NCI-H2227 (cell line): ENCODE results near the gene TBC1D3H.
"Not testable (repeated sequence)": the region's sequence is repeated elsewhere in the genome, so short reads cannot be mapped to it uniquely, and the experiment has no call there.

Experiments
- DNase-seq: peaks from one replicate; lab custom pipeline; 2025; ENCODE audit not compliant: unreplicated experiment; lab: John Stamatoyannopoulos, UW

The TBC1D3H gene

DNA sequence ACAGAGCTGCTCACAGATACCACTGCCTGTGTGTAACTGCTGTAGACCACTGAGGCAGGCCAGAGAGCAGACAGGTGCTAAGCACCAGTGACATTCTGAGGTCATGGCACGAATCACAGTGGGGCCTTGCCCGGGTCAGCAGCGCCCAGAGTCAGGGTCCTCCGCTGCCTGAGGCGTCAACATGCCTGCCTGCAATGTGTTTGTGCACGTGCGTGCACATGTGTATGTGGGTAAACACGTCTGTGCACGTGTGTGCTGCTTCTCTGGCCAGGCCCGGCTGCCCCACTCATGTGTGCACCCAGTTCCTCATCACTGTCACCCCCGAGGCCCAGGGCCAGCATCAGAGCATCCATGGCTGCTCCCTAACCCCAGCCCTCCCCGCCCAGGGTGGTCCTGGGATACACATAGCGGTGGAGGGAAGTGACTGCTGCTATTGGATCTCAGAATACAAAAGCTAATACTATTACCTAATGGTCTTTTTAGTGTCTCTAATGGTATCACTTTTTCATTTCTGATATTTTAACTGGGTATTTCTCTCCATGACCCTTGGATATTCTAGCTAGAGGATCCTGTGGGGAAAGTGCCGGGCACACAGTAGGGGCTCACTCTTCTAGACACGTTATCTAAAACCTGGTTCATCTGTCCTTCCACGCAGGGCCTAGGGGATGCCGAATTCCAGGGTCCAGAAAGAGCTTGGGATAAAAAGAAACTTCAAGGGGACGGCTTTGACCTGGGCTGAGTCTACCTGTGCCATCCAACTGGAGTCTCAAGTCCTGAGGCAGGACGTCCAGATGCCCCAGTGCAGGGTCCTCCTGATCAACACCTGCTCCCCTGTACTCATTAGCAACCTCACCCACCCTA, at the start of gene TBC1D3H:
Gene TBC1D3H, minus strand, starts transcription at position 51 of the 861 bp plus-strand sequence. CDS start 1,540 bp downstream, outside the sequence.
- DNase-seq = not testable (repeated sequence)

DNA sequence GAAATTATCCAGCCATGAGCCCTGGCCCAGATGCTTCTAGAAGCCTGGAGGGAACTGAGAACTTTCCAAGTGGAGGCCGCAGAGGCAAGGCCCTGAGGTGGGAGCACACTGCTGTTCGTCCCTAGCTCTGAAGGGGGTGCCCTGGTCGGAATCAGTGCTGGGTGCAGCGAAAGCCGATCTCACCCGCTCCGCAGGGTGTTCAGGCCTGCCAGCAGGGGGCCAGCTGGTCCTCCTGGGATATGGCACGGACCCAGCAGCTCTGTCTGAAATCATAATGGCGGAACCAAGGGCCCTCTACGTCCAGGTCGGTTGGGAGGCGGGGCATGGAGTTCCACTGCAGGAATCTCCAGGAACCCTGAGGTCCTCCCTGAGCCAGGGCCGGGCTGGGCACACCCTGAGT, 40.7 kb upstream of the TBC1D3H start:
- DNase-seq = not testable (repeated sequence)

DNA sequence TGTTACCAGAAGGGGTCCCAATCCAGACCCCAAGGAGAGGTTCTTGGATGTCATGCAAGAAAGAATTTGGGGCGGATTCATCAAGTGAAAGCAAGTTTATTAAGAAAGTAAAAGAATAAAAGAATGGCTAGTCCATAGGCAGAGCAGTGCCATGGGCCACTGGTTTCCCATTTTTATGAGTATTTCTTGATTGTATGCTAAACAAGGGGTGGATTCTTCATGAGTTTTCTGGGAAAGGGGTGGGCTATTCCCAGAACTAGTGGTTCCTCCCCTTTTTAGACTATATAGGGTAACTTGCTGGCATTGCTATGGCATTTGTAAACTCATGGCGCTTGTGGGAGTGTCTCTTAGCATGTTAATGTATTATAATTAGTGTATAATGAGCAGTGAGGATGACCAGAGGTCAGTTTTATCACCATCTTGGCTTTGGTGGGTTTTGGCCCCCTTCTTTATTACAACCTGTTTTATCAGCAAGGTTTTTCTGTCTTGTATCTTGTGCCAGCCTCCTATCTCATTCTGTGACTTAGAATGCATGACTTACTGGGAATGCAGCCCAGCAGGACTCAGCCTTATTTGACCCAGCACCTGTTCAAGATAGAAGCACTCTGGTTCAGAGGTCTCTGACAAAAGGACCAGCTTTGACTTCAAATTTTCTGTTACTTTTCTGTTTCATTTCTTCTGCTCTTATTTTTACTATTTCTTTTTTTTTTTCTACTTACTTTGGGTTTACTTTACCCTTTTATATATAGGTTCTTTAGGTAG, 27.1 kb upstream of the TBC1D3H start:
- not testable (repeated sequence) for DNase-seq

DNA sequence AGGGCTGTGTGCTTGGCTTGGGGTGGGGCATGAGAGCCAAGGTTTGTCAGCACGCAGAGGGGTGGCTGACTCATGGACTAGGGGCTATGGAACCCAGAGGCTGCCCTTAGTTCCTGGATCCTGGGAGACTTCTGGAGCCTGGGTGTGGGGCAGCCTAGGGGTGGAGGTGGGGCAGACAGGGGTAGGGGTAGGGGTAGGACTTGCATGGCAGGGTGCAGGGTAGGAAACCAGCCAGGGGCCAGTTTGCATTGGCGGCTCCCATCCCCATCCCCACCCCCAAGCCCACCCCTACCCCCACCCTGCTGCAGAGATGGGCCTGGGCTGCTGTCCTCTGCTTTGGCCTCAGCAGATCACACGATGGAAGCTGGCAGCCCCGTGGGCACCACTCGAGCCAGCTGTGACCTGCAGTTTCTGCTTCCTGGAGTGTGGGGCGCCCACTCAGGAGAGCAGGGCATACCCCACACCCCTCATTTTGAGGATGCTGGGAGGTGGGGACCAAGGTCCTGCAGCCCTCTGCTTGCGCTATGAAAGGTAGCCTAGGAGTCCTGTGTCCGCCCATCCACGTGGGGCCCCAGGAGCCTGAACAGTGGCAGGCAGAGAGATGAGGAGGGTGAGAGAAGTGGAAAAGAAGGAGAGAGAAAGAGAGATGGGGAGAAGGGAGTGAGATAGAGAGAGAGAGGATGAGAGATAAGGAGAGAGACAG, 2.9 kb upstream of the TBC1D3H start:
- not testable (repeated sequence) for DNase-seq

DNA sequence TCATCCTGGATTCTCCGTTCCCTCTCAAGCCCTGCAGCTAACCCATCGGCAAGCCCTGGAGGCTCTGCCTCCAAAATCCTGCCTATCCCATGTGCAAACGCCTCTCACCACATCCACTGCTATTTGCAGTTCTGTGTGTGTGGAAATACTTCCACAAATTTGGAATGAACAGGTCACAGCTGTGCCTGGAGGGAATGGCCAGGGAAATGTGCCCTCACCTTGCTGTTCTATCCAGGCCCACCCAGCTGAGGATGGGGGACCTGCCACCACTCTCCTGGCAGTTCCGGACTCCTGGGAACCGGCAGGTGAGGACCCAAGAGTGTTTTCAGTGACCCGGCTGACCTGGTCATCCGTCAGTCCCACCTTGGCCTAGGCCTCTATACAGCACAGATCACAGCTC, 12.3 kb downstream of the TBC1D3H start:
- DNase-seq = not testable (repeated sequence)

DNA sequence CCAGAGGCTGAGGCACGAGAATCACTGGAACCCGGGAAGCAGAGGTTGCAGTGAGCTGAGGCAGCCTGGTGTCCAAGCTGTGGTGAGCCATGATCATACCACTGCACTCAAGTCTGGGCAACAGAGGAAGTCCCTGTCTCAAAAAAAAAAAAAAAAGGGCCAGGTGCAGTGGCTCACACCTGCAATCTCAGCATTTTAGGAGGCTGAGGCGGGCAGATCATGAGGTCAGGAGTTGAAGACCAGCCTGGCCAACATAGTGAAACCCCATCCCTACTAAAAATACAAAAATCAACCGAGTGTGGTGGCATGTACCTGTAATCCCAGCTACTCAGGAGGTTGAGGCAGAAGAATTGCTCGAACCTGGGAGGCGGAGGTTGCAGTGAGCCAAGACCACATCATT, 25.7 kb downstream of the TBC1D3H start:
- not testable (repeated sequence) for DNase-seq
